Activated B cell treated with CpG ODN at 0.5 μM for 24 hours (primary cell): ENCODE measurements around the gene GANAB. TPM values are rescaled to one million over a fixed set of nuclear protein-coding genes. Genes with fewer than 3 reads are reported as not detected.

Source experiments
- ATAC-seq: fragments of 200-7000 bp; cut with Tn5 transposase; one replicate; pipeline ENCODE4 v1.10.0; 2021; ENCODE audit warnings: low read depth, mild to moderate bottlenecking, moderate library complexity
- CTCF ChIA-PET: fragments of 350-600 bp; sonication (Branson Sonifier 250); formaldehyde crosslinking; loops from one replicate; lab custom pipeline; 2021; ENCODE audit warnings: antibody characterized with exemption; lab: Charles Lee
- POLR2A ChIA-PET: fragments of 350-600 bp; sonication (Branson Sonifier 250); formaldehyde crosslinking; loops from one replicate; lab custom pipeline; 2021; ENCODE audit warnings: antibody characterized with exemption; lab: Charles Lee
- DNase-seq: peaks from one replicate; pipeline ENCODE4 v3.0.0; 2022
- H3K27ac Mint-ChIP-seq: one replicate; pipeline ENCODE4 v1.8.0; 2020; ENCODE audit warnings: mixed read lengths
- H3K27me3 Mint-ChIP-seq: one replicate; pipeline ENCODE4 v1.8.0; 2021; ENCODE audit warnings: mixed read lengths
- H3K36me3 Mint-ChIP-seq: one replicate; pipeline ENCODE4 v1.8.0; 2021; ENCODE audit warnings: low read depth, mixed read lengths
- H3K4me1 Mint-ChIP-seq: one replicate; pipeline ENCODE4 v1.8.0; 2021; ENCODE audit warnings: mixed read lengths
- H3K4me3 Mint-ChIP-seq: one replicate; pipeline ENCODE4 v1.8.0; 2020; ENCODE audit warnings: mild to moderate bottlenecking, mixed read lengths
- H3K9me3 Mint-ChIP-seq: one replicate; pipeline ENCODE4 v1.8.0; 2020; ENCODE audit warnings: mixed read lengths
- intact Hi-C: fragments of 100-400 bp; cut with micrococcal nuclease; formaldehyde crosslinking; loops from one replicate; pipeline ENCODE4 v1.15.1; 2024
- total RNA-seq: library from RNA; stranded (reverse); gene quantifications from 2 replicates; pipeline ENCODE4 v1.2.3, GENCODE V29; 2022
- TF ChIP-seq, protein P1 (sequence below): fragments of 200-600 bp; IDR thresholded peaks from one replicate; pipeline ENCODE4 v1.8.0; 2022; ENCODE audit warnings: antibody characterized with exemption, mild to moderate bottlenecking

The GANAB gene
- total RNA-seq, 1 donor from 2014 or later: 187 TPM

DNA sequence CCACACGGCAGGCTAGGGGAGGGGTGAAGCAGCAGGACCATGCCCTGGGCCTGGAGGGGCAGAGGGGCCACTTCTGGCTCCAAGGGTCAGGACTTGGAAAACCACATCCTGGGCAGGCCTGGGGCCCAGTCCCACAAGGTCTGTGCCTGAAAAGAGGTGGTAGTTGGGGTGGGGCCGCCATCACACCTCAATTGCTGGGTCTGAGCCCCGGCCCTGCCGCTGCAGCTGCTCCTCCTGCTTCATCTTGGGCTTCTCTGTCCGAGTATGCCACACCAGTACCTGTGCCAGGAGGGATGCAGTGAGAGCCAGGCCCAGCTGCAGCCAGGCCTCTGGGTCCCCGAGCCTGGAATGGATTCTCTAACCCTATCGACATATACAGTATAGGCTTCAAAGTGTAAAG lies 30.9 kb downstream of the GANAB start:
- no peak for DNase-seq
- no peak for ATAC-seq
- ChIA-PET CTCF (no interaction called here), POLR2A (interaction anchor here (0.9 to 1.8 kb wide), 2 partner anchors 49 to 56 kb away, joined by 3 to 5 read pairs; partner anchors contain the start of genes C11orf98, CSKMT, LBHD1 and UQCC3)
- Mint-ChIP-seq H3K4me1 (peaks cover 16% of the 10 kb centered on the region), H3K27me3 (no peaks in the 10 kb centered on the region), H3K9me3 (no peaks in the 10 kb centered on the region), H3K36me3 (peaks cover 38% of the 10 kb centered on the region), H3K27ac (no peak overlapping the region), H3K4me3 (no peak overlapping the region)
- TF ChIP-seq, protein P1, sequence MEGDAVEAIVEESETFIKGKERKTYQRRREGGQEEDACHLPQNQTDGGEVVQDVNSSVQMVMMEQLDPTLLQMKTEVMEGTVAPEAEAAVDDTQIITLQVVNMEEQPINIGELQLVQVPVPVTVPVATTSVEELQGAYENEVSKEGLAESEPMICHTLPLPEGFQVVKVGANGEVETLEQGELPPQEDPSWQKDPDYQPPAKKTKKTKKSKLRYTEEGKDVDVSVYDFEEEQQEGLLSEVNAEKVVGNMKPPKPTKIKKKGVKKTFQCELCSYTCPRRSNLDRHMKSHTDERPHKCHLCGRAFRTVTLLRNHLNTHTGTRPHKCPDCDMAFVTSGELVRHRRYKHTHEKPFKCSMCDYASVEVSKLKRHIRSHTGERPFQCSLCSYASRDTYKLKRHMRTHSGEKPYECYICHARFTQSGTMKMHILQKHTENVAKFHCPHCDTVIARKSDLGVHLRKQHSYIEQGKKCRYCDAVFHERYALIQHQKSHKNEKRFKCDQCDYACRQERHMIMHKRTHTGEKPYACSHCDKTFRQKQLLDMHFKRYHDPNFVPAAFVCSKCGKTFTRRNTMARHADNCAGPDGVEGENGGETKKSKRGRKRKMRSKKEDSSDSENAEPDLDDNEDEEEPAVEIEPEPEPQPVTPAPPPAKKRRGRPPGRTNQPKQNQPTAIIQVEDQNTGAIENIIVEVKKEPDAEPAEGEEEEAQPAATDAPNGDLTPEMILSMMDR: no peak
- intact Hi-C loops: no loop called here

DNA sequence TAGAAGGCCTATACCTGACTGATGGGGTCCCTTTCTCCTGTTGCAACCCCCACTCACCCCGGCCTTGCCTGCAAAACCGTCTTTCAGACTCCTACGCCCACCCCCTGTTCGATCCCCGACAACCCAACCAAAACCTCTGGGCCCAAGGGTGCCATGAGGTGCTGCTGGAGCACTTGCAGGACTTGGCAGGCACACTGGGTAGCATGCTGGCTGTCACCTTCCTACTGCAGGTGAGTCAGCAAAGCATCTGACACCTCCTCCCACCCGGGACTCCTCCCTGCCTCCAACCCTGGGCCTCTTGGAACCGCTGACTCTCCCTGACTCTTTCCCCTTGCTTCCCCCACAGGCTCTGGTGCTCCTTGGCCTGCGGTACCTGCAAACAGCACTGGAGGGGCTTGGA lies 32.1 kb downstream of the GANAB start:
- ChIA-PET POLR2A (interaction anchor here (1.4 to 5.8 kb wide), 4 partner anchors 13 to 64 kb away, joined by 4 to 63 read pairs (median 28); partner anchors contain the start of genes EEF1G, MTA2, TUT1 and UBXN1), CTCF (no interaction called here)
- Mint-ChIP-seq H3K36me3 (peaks cover 40% of the 10 kb centered on the region), H3K27me3 (no peaks in the 10 kb centered on the region), H3K9me3 (no peaks in the 10 kb centered on the region), H3K4me3 (no peak overlapping the region), H3K27ac (peak overlapping the region; percentile 65), H3K4me1 (peaks cover 18% of the 10 kb centered on the region)
- DNase-seq (no peak), ATAC-seq (no peak)
- TF ChIP-seq, protein P1: no peak
- intact Hi-C loops: loop anchor here (5.0 kb wide), 1 partner anchor 228 kb away; no protein-coding TSS in a partner anchor

DNA sequence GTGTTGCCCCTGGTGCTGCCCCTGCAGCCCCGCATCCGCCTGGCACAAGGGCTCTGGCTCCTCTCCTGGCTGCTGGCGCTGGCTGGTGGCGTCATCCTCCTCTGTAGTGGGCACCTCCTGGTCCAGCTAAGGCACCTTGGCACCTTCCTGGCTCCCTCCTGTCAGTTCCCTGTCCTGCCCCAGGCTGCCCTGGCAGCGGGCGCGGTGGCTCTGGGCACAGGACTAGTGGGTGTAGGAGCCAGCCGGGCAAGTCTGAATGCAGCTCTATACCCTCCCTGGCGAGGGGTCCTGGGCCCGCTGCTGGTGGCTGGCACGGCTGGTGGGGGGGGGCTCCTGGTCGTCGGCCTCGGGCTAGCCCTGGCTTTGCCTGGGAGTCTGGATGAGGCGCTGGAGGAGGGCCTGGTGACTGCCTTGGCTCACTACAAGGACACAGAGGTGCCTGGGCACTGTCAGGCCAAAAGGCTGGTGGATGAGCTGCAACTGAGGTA lies 33.1 kb downstream of the GANAB start:
- ChIA-PET POLR2A (interaction anchor here (0.7 to 5.8 kb wide), 12 partner anchors 8 to 268 kb away, joined by 3 to 63 read pairs (median 6); partner anchors contain the start of genes B3GAT3, C11orf98, CSKMT and EEF1G), CTCF (interaction anchor here (0.8 kb wide), 1 partner anchor 36 kb away, joined by 3 read pairs; no protein-coding TSS in a partner anchor)
- peak overlapping the region; percentile 66 for H3K27ac Mint-ChIP-seq
- H3K27me3 Mint-ChIP-seq: no peaks in the 10 kb centered on the region
- H3K36me3 Mint-ChIP-seq: peaks cover 42% of the 10 kb centered on the region
- H3K4me3 Mint-ChIP-seq: no peak overlapping the region
- ATAC-seq (no peak), DNase-seq (no peak)
- intact Hi-C loops: loop anchor here (1.0 to 5.0 kb wide), 4 partner anchors 33 to 229 kb away; partner anchors contain the start of gene GANAB
- H3K4me1 Mint-ChIP-seq: peaks cover 22% of the 10 kb centered on the region
- TF ChIP-seq, protein P1: no peak
- H3K9me3 Mint-ChIP-seq: no peaks in the 10 kb centered on the region

DNA sequence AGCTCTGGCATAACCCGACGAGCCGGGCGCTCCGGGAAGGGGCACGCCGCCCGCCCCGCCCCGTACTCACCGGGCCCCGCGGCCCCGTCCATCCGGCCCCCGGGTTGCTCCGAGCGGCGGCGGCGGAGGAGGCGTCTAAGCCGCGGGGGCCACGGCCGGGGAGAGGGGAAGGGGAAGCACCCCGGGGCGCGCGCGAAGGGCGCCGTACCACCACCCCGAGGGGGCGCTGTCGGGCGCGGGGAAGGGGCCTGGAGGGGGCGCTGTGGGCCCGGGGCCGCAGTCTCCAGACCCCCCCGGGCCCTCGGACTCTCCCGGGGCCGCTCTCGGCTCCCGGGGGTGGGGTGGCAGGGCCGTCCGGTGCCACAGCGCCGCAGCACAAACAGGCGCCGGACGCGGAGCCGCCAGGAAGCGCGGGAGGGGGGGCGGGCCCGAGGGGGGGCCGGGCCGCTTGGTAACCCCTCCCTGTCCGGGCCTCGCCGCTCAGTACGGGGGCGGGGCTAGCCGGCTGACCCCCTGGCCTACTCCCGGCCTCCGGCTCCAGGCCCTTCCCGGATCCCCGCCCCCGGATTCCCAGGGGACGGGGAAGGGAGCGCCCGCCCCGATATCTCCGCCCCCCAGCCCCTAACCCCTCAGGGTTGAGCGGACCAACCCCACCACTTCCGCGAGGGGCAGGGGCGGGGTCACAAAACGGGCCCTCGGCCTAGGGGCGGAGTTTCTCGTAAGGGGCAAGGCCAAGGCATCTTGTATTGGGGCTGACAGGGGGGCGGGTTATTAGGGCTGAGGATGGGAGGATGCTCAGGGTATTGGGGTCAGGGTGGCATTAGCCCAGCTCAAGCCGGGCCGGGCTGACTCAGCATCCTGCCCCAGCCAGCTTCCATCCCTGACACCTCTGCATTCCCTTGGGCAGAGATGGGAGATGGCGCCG lies 33.8 kb downstream of the GANAB start, which contains the start of the genes EML3 and ROM1:
EML3 (minus strand) TSS at position 410 of the 925 bp plus-strand sequence; CDS start at position 92, 318 bp downstream.
ROM1 (plus strand) TSS at position 892 of the 925 bp plus-strand sequence; CDS start at position 917, 25 bp downstream.
- DNase-seq (peak; percentile 95), ATAC-seq (peak; percentile 82)
- ChIA-PET POLR2A (interaction anchor here (0.7 to 5.8 kb wide), 20 partner anchors 9 to 269 kb away, joined by 3 to 63 read pairs (median 7); partner anchors contain the start of genes AHNAK, B3GAT3, C11orf98 and CSKMT), CTCF (interaction anchor here (0.8 to 2.2 kb wide), 6 partner anchors 9 to 188 kb away, joined by 3 to 20 read pairs (median 6); partner anchors contain the start of genes B3GAT3, C11orf98, CSKMT and MTA2)
- Mint-ChIP-seq H3K27me3 (no peaks in the 10 kb centered on the region), H3K9me3 (no peaks in the 10 kb centered on the region), H3K27ac (peak within 1 kb of the TSS; percentile 95), H3K4me3 (peak within 1 kb of the TSS; percentile 93), H3K36me3 (peaks cover 49% of the 10 kb centered on the region), H3K4me1 (peaks cover 27% of the 10 kb centered on the region)
- intact Hi-C loops: loop anchor here (1.0 to 5.0 kb wide), 11 partner anchors 10 to 230 kb away; partner anchors contain the start of genes C11orf98, CSKMT, GANAB and INTS5
- TF ChIP-seq, protein P1: peak; percentile 59
